HG02938 (cell line): ENCODE measurements around the gene BDKRB1.

Experiments
- ATAC-seq: cut with Tn5 transposase; IDR thresholded peaks from one replicate; pipeline ENCODE4 v1.9.1; 2021; ENCODE audit warnings: mild to moderate bottlenecking, moderate library complexity; ENCODE audit not compliant: unreplicated experiment

Gene BDKRB1

GRCh38 chr14:96260341-96260821, 4.4 kb downstream of the BDKRB1 start:
- ATAC-seq: no peak

DNA sequence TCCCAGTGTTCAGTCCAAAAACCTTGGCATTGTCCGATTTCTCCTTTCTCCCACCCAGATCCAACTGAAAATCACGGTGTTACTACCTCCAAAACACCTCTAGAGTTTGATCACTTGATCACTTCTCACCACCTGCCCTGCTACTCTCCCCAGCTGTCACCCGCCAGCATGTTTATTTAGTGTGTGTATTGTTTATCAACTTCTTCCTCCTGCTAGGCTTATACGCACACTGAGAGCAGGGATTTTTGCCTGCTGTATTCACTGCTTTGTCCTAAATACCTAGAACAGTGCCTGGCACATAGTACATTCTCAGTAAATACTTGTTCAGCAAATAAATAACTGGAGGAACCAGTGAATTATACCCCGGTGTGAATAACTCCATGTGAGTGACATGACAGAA, 5.0 kb downstream of the BDKRB1 start:
- ATAC-seq: no peak

DNA sequence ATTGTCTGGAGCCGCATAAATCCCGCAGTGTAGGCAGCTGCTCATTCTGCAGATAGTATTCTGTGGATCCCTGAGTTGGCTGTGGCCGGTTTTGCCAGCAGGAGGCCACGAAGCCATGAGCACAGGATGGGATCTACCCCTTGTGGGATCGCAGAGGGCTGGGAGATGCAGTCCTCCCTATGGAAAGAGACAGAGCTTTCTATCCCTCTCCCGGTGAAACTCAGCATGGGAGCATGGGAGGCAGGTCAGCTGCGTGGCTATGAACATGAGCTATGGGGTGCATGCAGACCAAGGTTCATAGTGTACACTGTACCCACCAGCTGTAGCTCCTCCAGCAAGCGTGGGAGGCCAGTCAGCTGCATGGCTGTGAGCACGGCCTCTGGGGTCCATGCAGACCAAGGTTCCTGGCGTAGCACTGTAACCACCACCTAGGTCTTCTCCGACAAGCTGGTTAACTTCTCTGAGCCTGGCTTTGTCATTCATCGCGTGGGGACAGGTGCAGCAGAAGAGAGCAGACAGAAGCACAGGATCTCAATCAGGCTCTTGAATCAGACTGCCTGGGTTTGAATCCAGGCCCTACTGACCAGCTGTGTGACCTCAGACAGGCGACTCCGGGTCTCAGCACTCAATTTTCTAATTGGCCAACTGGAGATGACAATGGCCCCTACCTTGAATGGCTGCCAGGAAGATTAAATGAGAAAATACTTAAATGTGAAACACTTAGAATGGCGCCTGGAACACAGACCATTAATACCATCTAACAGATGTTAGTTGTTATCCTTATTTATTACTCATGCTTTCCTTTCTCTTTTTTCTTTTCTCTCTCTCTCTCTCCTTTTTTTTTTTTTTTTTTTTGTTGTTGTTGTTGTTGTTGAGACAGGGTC, 6.0 kb downstream of the BDKRB1 start:
- no peak for ATAC-seq

- no peak for ATAC-seq
Measured at GRCh38 chr14:96263347-96264199, 7.6 kb downstream of the BDKRB1 start.

- no peak for ATAC-seq
Measured at GRCh38 chr14:96264200-96264553, 8.2 kb downstream of the BDKRB1 start.

- ATAC-seq: no peak
Measured at GRCh38 chr14:96264853-96265252, 8.8 kb downstream of the BDKRB1 start.

DNA sequence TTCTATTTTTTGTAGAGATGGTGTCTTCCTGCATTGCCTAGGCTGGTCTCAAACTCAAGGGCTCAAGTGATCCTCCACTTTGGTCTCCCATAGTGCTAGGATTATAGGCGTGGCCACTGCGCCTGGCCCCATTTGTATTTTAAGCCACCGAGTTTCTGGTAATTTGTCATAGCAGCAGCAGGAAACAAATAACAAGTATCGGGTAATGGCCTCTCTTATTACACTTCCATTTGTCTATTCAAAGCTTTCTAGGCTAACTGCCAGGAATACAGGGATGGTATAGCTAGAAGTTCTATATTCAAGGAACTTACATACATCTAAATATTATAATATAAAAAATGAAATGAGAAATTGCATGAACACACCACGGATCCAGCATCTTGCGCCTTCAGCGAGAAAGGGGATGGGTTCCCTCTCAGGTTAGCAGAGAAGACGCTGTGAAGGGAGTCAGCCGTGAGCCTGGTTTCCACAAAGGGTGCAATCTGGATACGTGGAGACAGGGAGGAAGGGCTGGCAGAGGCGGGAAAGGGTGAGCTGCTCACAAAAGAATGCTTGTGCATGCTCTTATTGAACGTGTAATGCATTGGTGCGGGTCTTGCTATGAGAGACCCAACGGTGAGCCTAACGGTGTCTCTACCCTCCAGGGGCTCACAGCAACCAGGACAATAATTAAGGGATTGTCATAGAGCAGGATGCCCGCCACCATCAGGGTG, 9.5 kb downstream of the BDKRB1 start:
- ATAC-seq: no peak

DNA sequence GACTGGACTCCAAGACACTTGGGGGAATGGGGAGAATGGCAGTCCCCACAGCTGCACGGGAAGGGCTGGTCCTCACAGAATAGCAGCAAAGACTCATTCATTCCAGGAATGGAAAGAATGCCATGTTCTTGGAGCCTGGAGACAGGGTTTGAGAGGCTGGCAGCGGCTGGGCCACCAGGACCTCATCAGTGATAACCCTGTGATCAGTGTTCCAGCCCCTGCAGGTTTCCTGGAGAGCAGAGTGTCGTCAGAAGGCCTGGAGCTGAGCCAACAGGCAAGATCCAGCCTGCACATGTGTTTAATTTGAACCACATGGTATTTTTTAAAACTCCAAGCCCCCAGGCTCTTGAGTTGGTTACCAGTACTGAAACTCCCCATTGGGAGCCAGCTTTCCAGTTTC, 11.3 kb downstream of the BDKRB1 start:
- ATAC-seq: no peak

DNA sequence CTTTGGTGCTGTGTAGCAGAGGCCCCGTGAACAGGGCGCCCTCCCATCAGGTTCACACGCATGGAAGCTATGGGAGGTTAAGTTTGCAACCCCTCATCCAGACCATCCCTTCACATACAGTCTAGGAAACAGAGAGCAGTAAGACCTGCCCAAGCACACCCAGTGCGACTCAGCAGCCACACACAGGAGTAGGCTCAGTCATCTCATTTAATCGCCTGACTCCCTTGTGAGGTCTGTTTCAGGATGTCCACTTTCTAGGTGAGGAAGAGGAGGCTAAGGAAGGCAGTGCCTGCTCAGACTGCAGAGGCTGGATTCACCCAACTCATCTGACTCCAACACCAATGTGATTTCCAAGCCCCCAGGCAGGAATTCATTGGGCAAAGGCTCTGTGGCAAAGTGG, 11.9 kb downstream of the BDKRB1 start:
- no peak for ATAC-seq

- ATAC-seq: no peak
Measured at GRCh38 chr14:96268431-96269358, 12.7 kb downstream of the BDKRB1 start.

DNA sequence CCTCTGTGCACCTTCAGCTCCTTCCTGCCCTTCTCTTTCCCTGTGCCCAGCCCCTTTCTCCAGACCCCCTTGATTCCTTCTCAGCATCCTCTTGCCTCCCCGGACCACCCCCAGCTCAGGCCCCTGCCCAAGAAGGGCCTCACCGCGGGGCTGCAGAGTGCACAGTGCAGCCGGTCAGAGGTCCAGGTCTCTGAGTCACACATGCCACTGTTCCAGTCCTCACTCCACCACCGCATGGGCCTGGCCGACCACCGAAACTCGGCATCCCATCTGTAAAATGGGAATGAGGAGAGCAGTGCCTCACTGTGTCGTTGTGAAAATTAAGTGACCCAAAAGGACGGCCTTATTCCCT, 13.3 kb downstream of the BDKRB1 start:
- no peak for ATAC-seq

GRCh38 chr14:96270565-96271420, 14.8 kb downstream of the BDKRB1 start:
- no peak for ATAC-seq

DNA sequence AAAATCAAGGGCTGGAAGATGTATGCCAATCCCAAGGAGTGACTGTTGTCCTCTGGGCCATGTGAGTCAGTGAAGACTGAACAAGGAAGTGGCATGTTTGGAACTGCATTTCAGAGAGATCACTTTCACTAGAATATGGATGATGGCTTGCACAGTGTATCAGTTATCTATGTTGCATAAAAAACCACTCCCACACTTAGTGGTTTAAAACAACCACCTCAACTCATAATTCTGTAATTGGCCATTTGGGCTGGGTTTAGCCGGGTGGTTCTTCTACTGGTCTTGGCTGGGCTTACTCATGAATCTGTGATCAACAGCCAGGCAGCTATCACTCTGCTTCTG, 15.4 kb downstream of the BDKRB1 start:
- no peak for ATAC-seq

DNA sequence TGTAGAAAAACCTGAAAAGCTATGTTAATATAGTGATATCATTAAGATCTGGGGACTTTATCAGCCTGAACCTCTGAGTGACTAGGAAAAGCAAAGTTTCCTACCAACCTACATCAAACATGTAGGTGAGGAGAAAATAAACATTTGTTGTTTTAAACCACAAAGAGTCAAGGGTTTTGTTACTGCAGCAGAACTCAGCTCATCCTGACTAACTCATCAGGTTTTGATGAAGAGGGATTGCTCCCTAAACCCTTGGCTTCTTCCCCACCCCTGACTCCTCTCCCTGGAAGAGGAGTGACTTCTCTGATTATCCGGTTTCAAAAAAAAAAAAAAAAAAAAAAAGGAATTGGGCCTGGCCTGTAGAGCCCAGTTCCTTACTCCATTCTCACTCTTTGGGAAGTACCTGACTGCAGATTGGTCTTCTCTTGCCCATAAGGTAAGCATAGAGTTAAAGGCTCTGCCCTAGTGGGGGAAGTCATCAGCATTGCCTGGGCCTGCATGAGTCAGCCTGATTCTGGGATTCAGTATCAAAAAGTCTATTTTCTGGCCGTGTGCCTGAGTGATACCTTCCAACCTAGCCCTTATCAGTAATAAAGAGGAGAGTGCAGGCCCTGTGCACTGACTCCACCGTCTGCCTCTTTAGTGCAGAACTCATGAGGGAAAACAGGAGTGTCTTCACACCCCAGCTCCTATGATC, 16.9 kb downstream of the BDKRB1 start:
- no peak for ATAC-seq

GRCh38 chr14:96273629-96274028, 17.6 kb downstream of the BDKRB1 start:
- ATAC-seq: no peak

DNA sequence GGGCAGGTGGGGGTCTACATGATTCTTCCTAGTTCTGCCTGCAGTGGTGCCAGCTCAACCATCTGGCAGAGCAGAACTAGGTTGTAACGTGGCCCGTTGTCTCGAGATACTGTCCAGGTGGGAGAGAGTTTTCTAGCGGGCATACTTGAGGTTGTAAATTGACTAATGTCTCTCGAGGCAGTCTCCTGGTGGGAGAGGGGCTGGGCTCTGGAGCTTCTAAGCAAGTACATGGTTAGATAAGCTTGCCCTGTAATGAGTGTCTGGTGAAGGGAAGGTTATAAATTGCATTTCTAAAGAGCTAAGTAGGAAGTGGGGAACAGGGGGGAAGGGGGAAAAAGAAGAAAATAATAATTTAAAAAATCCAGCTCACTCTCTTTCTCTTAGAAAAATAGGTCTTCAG, 18.1 kb downstream of the BDKRB1 start:
- ATAC-seq: no peak

DNA sequence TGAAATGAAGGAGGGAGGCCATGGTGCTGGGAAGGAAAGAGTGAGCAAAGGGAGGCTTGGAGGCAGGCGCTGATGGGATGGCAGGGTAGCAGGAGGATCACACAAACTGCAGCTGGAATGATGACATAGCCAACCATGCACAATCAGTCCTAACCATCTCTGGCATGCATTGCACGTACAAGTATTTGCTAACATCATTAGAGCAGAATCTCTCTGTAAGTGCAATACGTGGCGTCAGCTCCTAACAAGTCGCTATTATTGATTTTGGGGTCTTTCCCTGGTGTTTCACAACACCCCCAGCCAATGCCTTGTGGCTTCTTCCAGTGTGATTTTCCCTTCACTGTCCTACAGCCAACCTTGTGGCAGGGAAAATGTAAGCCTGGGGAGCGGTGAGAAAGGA, 18.5 kb downstream of the BDKRB1 start:
- no peak for ATAC-seq

- no peak for ATAC-seq
Measured at GRCh38 chr14:96275177-96276112, 19.4 kb downstream of the BDKRB1 start.
